ENCODE data around the gene NPEPL1. TPM values are rescaled to one million over a fixed set of nuclear protein-coding genes. Genes with fewer than 3 reads are reported as not detected.

NPEPL1 gene
- total RNA-seq, 1 donor from 2014 or later = 22.3 TPM

DNA sequence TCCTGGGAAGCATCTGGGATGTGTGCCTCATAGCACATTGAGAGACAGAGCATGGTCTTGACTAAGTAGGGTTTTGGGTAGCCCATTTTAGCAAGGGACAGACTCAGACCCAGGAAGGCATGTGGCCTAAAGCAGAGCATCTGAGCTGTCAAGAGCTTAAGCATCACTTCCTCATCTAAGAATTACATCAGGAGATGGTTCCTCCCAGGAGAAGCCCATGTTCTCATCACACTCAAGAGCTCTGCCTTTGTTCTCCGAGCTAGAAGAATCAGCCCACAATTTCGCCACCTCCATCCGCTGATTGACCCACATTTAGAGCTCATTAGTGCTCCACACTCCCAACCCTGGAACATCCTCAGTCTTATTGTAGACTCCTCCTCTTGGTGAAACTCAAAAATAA lies 68.3 kb downstream of the NPEPL1 start:
- intact Hi-C loops (cut with micrococcal nuclease) = no loop called here
- no peaks in the 10 kb centered on the region for H3K36me3 Mint-ChIP-seq (ENCODE audit: low read depth)
- H3K9me3 Mint-ChIP-seq = no peaks in the 10 kb centered on the region
- DNase-seq = no peak
- peaks cover 31% of the 10 kb centered on the region for H3K27me3 Mint-ChIP-seq
- no peak overlapping the region for H3K27ac Mint-ChIP-seq
- H3K4me1 Mint-ChIP-seq = no peaks in the 10 kb centered on the region
- no peak overlapping the region for H3K4me3 Mint-ChIP-seq

DNA sequence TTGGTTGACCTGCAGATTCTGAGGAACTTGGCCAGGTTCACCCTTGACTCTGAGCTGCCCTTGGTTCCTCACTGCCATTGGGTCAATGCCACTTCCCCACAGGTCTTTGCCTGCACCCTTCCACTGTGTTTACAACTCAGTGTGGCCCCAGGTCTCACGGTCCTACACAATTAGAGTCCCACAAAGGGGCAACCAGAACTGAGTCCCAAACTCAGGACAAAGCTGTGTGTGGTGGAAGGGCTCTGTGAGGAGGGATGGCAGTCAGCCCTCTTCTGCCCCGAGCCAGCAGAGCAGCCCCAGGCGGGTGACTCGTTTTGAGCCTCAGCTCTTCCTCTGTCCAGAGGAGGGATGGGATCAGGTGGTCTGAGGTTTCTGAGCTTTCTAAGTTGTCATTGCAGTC lies 69.5 kb downstream of the NPEPL1 start:
- H3K4me1 Mint-ChIP-seq = no peaks in the 10 kb centered on the region
- no peak overlapping the region for H3K27ac Mint-ChIP-seq
- DNase-seq = no peak
- no peaks in the 10 kb centered on the region for H3K36me3 Mint-ChIP-seq (ENCODE audit: low read depth)
- H3K27me3 Mint-ChIP-seq = peaks cover 34% of the 10 kb centered on the region
- intact Hi-C loops (cut with micrococcal nuclease) = no loop called here
- H3K9me3 Mint-ChIP-seq = no peaks in the 10 kb centered on the region
- H3K4me3 Mint-ChIP-seq = no peak overlapping the region

DNA sequence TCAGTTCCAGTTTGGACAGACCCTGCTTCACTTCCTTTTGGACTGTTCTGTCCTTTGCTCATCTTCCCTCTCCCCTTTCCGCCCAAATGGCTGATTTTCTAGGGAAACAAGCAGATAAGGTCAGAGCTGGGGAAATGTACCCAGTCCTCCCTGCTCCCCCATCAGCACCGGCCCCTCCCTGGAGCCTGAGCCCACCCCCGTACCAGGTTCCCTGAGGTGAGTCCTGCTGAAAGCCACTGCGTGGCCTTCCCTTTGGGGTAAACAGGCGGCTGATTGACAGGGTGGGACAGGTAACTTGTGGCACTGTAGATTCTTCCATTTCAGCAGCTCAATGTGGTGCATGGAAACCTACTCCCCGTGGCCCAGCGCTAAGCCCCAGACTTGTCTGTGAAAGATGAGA lies 70.5 kb downstream of the NPEPL1 start:
- intact Hi-C loops (cut with micrococcal nuclease) = no loop called here
- Mint-ChIP-seq H3K4me3 (no peak overlapping the region), H3K36me3 (ENCODE audit: low read depth) (no peaks in the 10 kb centered on the region), H3K27me3 (peaks cover 29% of the 10 kb centered on the region), H3K9me3 (no peaks in the 10 kb centered on the region), H3K4me1 (no peaks in the 10 kb centered on the region), H3K27ac (no peak overlapping the region)
- DNase-seq = no peak

Other genes with a start within 250 kb of the NPEPL1 start
- gene APCDD1L, start 177.4 kb upstream of the NPEPL1 start, total RNA-seq = not detected in 2 replicates
- gene STX16, start 41.5 kb upstream of the NPEPL1 start, total RNA-seq = 106 and 110 TPM in 2 replicates
- gene GNAS-AS1, start 158.1 kb downstream of the NPEPL1 start, total RNA-seq = 0.64 and 1.6 TPM in 2 replicates
- 500 and 523 TPM in 2 replicates for gene GNAS, start 159.9 kb downstream of the NPEPL1 start, total RNA-seq